Vagina (tissue), 2 donors: ENCODE data around the gene UCN2. TPM values are rescaled to one million over a fixed set of nuclear protein-coding genes. Genes with fewer than 3 reads are reported as not detected.

ENCODE experiments used
- DNase-seq, 2 donors: peaks; one replicate each; pipeline ENCODE4 v3.0.0-alpha.2; 2017; ENCODE audit errors: extremely low spot score in 2 of 2
- H3K27ac ChIP-seq: fragments of 200-600 bp; sonication (generic); one replicate; pipeline ENCODE4 v1.5.1; 2019
- H3K27me3 ChIP-seq: fragments of 200-600 bp; sonication (generic); one replicate; pipeline ENCODE4 v1.5.1; 2019
- H3K36me3 ChIP-seq, 2 donors: fragments of 200-600 bp; sonication (generic); one replicate each; pipeline ENCODE4 v1.5.1; 2017 to 2019
- H3K4me1 ChIP-seq: fragments of 200-600 bp; sonication (generic); one replicate; pipeline ENCODE4 v1.5.1; 2019
- H3K4me3 ChIP-seq, 2 donors: fragments of 200-600 bp; sonication (generic); 1 replicate in 1 of 2; 2 replicates in 1 of 2; pipeline ENCODE4 v1.5.1; 2016 to 2019
- H3K9me3 ChIP-seq: fragments of 200-600 bp; sonication (generic); one replicate; pipeline ENCODE4 v1.5.1; 2019
- POLR2A ChIP-seq, 2 donors: fragments of 450-650 bp; IDR thresholded peaks; one replicate each; pipeline ENCODE4 v1.6.1; 2017; ENCODE audit warnings: antibody characterized with exemption in 2 of 2, mild to moderate bottlenecking in 2 of 2, moderate library complexity in 2 of 2
- POLR2AphosphoS5 ChIP-seq, 2 donors: sonication (generic); formaldehyde crosslinking; IDR thresholded peaks; one replicate each; pipeline ENCODE4 v1.9.0; 2017; ENCODE audit warnings: antibody characterized with exemption in 2 of 2, mild to moderate bottlenecking in 2 of 2, low read depth in 1 of 2; ENCODE audit not compliant: insufficient read depth in 1 of 2
- intact Hi-C: fragments of 100-400 bp; cut with DNase I; formaldehyde crosslinking; loops from one replicate; pipeline ENCODE4 v1.15.1; 2023
- total RNA-seq: library from RNA; depleted of rRNA; stranded (reverse); fragments of >200 nt; gene quantifications from one replicate; pipeline ENCODE4 v1.2.3, GENCODE V29; 2016
- TF ChIP-seq, protein P1 (sequence below), 3 experiments: fragments of 450-650 bp in 2 of 3; fragments of 200-600 bp in 1 of 3; sonication (generic) in 1 of 3; IDR thresholded peaks; one replicate each; pipeline ENCODE4 v1.5.1; 2017 to 2019; ENCODE audit warnings: antibody characterized with exemption in 3 of 3, mild to moderate bottlenecking in 2 of 3, moderate library complexity in 2 of 3

The UCN2 gene
- total RNA-seq, 1 donor from 2014 or later, result 5.2 TPM

GRCh38 chr3:48601622-48601994 is 38.0 kb upstream of the UCN2 start:
- peaks cover 56% of the 10 kb centered on the region for H3K4me1 ChIP-seq
- TF ChIP-seq POLR2AphosphoS5 (IDR thresholded peaks at IDR 0.05; ENCODE audit: insufficient read depth in 1 of 2, low read depth in 1 of 2) (no peak), POLR2A (IDR thresholded peaks at IDR 0.05) (no peak)
- TF ChIP-seq, protein P1, sequence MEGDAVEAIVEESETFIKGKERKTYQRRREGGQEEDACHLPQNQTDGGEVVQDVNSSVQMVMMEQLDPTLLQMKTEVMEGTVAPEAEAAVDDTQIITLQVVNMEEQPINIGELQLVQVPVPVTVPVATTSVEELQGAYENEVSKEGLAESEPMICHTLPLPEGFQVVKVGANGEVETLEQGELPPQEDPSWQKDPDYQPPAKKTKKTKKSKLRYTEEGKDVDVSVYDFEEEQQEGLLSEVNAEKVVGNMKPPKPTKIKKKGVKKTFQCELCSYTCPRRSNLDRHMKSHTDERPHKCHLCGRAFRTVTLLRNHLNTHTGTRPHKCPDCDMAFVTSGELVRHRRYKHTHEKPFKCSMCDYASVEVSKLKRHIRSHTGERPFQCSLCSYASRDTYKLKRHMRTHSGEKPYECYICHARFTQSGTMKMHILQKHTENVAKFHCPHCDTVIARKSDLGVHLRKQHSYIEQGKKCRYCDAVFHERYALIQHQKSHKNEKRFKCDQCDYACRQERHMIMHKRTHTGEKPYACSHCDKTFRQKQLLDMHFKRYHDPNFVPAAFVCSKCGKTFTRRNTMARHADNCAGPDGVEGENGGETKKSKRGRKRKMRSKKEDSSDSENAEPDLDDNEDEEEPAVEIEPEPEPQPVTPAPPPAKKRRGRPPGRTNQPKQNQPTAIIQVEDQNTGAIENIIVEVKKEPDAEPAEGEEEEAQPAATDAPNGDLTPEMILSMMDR (IDR thresholded peaks at IDR 0.05), result no peak
- H3K36me3 ChIP-seq, result peaks cover 0 to 76% of the 10 kb centered on the region in 2 donors
- no peak overlapping the region for H3K27ac ChIP-seq
- no peaks in the 10 kb centered on the region for H3K27me3 ChIP-seq
- intact Hi-C loops, result loop anchor here (2.0 kb wide), 1 partner anchor 37 kb away; no protein-coding TSS in a partner anchor
- H3K4me3 ChIP-seq, result no peak overlapping the region
- DNase-seq, result no peak
- no peaks in the 10 kb centered on the region for H3K9me3 ChIP-seq

DNA sequence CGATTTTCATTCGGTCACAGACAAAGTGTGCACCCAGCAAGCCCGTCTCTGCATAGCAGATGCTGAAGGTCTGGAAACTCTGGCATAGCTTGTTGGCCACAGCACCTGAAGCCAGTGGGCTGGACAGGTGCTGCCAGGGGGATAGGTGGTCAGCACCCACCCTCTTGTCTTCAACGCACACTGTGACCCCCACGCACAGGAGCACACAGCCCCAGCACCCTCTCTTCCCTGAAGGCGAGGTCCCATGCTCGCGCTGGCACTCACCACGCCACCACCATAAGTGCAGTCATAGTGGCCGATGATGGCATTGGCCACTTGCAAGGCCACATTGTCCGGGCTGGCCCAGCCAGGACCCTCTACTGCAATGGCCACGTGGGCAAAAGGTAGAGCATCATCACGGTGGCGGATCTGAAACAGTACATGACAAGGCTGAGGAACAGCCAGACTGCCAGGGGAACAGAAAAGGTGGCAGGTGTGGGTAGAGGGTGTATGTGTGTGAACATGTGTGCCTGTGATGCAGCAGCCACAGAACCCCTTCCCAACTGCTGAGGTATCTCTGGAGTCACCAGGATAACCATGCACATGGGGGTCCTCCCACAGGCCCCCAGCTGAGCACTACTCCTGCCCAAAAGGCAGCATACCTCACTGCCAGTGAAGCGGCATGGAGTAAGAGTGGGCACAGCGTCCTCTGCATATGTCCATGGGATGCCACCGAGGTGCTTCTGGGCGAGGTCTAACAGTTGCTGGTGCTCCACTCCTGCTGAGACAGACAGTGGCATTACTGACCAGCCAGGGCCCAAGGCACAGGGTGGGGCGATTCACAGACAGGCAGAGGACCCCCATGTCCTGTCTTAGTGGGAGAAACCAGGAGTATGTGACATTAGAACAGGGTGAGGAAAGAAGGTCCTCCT is 37.4 kb upstream of the UCN2 start:
- TF ChIP-seq POLR2AphosphoS5 (IDR thresholded peaks at IDR 0.05; ENCODE audit: insufficient read depth in 1 of 2, low read depth in 1 of 2) (no peak), POLR2A (IDR thresholded peaks at IDR 0.05) (no peak)
- TF ChIP-seq, protein P1 (IDR thresholded peaks at IDR 0.05), result no peak
- Histone ChIP-seq H3K36me3 (peaks cover 0 to 71% of the 10 kb centered on the region in 2 donors), H3K4me1 (peaks cover 56% of the 10 kb centered on the region), H3K27ac (peak overlapping the region; percentile 94), H3K4me3 (no peak overlapping the region), H3K9me3 (no peaks in the 10 kb centered on the region), H3K27me3 (no peaks in the 10 kb centered on the region)
- DNase-seq, result no peak
- intact Hi-C loops, result loop anchor here (2.0 kb wide), 1 partner anchor 36 kb away; no protein-coding TSS in a partner anchor

DNA sequence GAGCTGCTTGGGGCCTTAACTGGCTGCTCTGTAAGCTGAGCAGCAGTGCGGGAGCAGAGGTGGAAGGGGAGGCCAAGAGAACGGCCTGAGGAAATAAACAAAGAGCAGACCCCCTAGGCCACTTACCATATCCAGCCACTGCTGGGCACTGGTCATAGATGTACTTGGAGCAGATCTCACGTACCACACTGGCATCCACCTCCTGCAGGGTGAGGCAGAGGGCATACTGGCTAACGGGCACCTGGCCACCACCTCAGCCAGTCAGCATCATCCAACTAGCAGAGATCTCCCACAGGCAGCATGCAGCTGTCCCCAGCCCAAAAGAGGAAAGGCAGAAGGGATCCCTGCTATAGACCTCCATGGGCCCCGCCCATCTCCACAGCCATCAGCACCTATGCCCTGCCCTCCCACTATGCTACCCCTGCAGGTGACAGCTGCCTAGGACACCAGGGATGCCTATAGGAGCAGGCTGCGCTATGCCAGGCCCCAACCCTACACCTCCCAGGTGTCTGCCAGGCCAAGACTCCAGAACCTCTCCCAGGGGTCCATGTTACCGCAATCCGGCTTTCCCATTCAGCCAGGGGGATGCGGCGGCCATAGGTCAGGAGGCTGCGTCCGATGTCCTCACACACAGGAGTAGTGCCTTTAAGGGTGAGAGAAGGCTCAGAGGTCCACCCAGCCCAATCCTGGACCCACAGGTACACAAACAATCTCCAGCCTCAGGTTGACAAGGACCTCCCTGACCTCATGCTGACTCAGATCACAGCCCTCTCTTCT is 36.1 kb upstream of the UCN2 start:
- Histone ChIP-seq H3K4me1 (peaks cover 66% of the 10 kb centered on the region), H3K9me3 (no peaks in the 10 kb centered on the region), H3K36me3 (peaks cover 0 to 58% of the 10 kb centered on the region in 2 donors), H3K27ac (peak overlapping the region; percentile 94), H3K4me3 (no peak overlapping the region), H3K27me3 (no peaks in the 10 kb centered on the region)
- DNase-seq, result no peak
- TF ChIP-seq POLR2A (IDR thresholded peaks at IDR 0.05), result no peak
- TF ChIP-seq, protein P1 (IDR thresholded peaks at IDR 0.05), result no peak
- no peak for TF ChIP-seq POLR2AphosphoS5 (IDR thresholded peaks at IDR 0.05; ENCODE audit: insufficient read depth in 1 of 2, low read depth in 1 of 2)
- intact Hi-C loops, result loop anchor here (2.0 kb wide), 1 partner anchor 35 kb away; no protein-coding TSS in a partner anchor

GRCh38 chr3:48599077-48599501 is 35.5 kb upstream of the UCN2 start:
- peaks cover 0 to 52% of the 10 kb centered on the region in 2 donors for H3K36me3 ChIP-seq
- no peak overlapping the region for H3K4me3 ChIP-seq
- DNase-seq, result peak in 1 of 2 donors; percentile 96
- peak overlapping the region; percentile 94 for H3K27ac ChIP-seq
- intact Hi-C loops, result no loop called here
- no peaks in the 10 kb centered on the region for H3K9me3 ChIP-seq
- H3K27me3 ChIP-seq, result no peaks in the 10 kb centered on the region
- TF ChIP-seq POLR2A (IDR thresholded peaks at IDR 0.05), result no peak
- TF ChIP-seq POLR2AphosphoS5 (IDR thresholded peaks at IDR 0.05; ENCODE audit: insufficient read depth in 1 of 2, low read depth in 1 of 2), result peak in 1 of 2 donors; percentile 20
- H3K4me1 ChIP-seq, result peaks cover 72% of the 10 kb centered on the region
